ENCODE results near the gene ERG. TPM values are rescaled to one million over a fixed set of nuclear protein-coding genes. Genes with fewer than 3 reads are reported as not detected.

ERG gene
- total RNA-seq, 2 experiments from 2014 or later: not detected

DNA sequence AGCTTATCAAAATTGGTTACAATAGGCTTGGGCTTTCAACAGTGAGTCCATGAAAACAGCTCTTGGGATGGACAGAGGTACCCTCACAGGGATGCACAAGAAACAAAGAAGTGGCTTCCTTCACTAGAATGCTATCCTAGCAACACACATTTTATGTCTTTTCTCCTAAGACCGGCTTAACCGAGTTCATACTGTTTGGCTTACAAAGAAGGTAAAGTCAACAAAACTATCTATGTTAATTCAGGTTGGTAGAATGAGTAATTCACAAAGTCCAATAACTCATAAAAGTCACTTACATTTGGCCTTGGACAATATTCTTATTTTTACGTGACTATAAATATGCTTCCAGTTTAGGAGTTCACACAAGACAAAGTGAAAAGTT, 9.0 kb downstream of the ERG start:
- Histone ChIP-seq H3K4me2 (ENCODE audit: low read length) (no peak overlapping the region), H3K9me2 (ENCODE audit: insufficient read depth, low read length) (no peaks in the 10 kb centered on the region), H3K79me2 (ENCODE audit: insufficient read depth, low read depth, low read length) (no peaks in the 10 kb centered on the region), H4K20me1 (ENCODE audit: insufficient read depth, low read length) (no peaks in the 10 kb centered on the region), H3K9me3 (ENCODE audit: low read length) (no peaks in the 10 kb centered on the region), H2AFZ (ENCODE audit: low read length) (no peak overlapping the region), H3K27ac (ENCODE audit: low read depth, low read length, poor library complexity, severe bottlenecking) (no peak overlapping the region), H3K4me1 (ENCODE audit: insufficient read depth, low read length, poor library complexity, severe bottlenecking) (no peaks in the 10 kb centered on the region), H3K4me3 (ENCODE audit: low read depth, low read length, poor library complexity, severe bottlenecking) (no peak overlapping the region), H3K36me3 (ENCODE audit: insufficient read depth, low read length) (no peaks in the 10 kb centered on the region)
- CTCF ChIA-PET (ENCODE audit: unreplicated experiment): no interaction called here
- BruUV-seq (replicated peaks): no TSS peak
- DNase-seq (ENCODE audit: low spot score): no peak
- no peak for TF ChIP-seq EZH2phosphoT487 (IDR thresholded peaks at IDR 0.05; ENCODE audit: borderline replicate concordance, low read depth, low read length)
- TF ChIP-seq, protein P1, sequence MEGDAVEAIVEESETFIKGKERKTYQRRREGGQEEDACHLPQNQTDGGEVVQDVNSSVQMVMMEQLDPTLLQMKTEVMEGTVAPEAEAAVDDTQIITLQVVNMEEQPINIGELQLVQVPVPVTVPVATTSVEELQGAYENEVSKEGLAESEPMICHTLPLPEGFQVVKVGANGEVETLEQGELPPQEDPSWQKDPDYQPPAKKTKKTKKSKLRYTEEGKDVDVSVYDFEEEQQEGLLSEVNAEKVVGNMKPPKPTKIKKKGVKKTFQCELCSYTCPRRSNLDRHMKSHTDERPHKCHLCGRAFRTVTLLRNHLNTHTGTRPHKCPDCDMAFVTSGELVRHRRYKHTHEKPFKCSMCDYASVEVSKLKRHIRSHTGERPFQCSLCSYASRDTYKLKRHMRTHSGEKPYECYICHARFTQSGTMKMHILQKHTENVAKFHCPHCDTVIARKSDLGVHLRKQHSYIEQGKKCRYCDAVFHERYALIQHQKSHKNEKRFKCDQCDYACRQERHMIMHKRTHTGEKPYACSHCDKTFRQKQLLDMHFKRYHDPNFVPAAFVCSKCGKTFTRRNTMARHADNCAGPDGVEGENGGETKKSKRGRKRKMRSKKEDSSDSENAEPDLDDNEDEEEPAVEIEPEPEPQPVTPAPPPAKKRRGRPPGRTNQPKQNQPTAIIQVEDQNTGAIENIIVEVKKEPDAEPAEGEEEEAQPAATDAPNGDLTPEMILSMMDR (conservative IDR thresholded peaks at IDR 0.05; ENCODE audit: low read length): no peak
- POLR2A ChIA-PET: no interaction called here
- intact Hi-C loops (cut with micrococcal nuclease; ENCODE audit: unreplicated experiment): no loop called here

DNA sequence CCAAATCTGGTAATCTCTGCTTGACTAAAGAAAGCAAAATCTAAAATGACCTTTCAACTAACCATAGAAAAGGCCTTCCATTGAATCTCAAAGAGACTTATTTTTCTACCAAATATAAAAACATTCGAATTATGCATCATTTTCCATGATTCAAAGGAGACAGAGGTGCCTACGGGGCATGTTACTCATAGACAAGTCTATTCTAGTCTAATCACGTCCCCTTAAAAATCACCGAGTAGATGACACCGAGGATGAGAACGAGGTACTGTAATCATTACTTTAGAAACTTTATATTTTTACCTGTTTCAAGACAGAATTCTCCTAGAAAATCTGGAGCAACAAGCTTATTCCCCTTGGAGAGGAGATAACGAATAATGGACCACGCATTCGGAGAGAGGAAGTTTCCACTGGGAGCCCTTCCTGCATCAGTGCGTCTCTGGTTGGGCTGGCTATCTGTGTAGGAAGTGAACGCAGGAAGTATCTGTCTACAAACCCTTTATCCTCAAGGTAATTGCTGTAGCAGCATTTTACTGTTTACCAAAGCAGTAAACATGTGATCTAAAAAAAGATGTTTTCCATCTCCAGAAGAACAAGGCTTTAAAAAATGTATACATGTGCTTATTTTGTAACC, 9.5 kb downstream of the ERG start:
- POLR2A ChIA-PET: no interaction called here
- DNase-seq (ENCODE audit: low spot score): no peak
- H3K4me2 ChIP-seq (ENCODE audit: low read length): no peak overlapping the region
- no peak for TF ChIP-seq EZH2phosphoT487 (IDR thresholded peaks at IDR 0.05; ENCODE audit: borderline replicate concordance, low read depth, low read length)
- TF ChIP-seq, protein P1 (conservative IDR thresholded peaks at IDR 0.05; ENCODE audit: low read length): no peak
- no peaks in the 10 kb centered on the region for H3K9me3 ChIP-seq (ENCODE audit: low read length)
- H3K9me2 ChIP-seq (ENCODE audit: insufficient read depth, low read length): no peaks in the 10 kb centered on the region
- H3K79me2 ChIP-seq (ENCODE audit: insufficient read depth, low read depth, low read length): no peaks in the 10 kb centered on the region
- H3K27ac ChIP-seq (ENCODE audit: low read depth, low read length, poor library complexity, severe bottlenecking): no peak overlapping the region
- no peaks in the 10 kb centered on the region for H3K36me3 ChIP-seq (ENCODE audit: insufficient read depth, low read length)
- H4K20me1 ChIP-seq (ENCODE audit: insufficient read depth, low read length): no peaks in the 10 kb centered on the region
- no peak overlapping the region for H2AFZ ChIP-seq (ENCODE audit: low read length)
- BruUV-seq (replicated peaks): no TSS peak
- CTCF ChIA-PET (ENCODE audit: unreplicated experiment): no interaction called here
- intact Hi-C loops (cut with micrococcal nuclease; ENCODE audit: unreplicated experiment): no loop called here
- no peaks in the 10 kb centered on the region for H3K4me1 ChIP-seq (ENCODE audit: insufficient read depth, low read length, poor library complexity, severe bottlenecking)
- no peak overlapping the region for H3K4me3 ChIP-seq (ENCODE audit: low read depth, low read length, poor library complexity, severe bottlenecking)

DNA sequence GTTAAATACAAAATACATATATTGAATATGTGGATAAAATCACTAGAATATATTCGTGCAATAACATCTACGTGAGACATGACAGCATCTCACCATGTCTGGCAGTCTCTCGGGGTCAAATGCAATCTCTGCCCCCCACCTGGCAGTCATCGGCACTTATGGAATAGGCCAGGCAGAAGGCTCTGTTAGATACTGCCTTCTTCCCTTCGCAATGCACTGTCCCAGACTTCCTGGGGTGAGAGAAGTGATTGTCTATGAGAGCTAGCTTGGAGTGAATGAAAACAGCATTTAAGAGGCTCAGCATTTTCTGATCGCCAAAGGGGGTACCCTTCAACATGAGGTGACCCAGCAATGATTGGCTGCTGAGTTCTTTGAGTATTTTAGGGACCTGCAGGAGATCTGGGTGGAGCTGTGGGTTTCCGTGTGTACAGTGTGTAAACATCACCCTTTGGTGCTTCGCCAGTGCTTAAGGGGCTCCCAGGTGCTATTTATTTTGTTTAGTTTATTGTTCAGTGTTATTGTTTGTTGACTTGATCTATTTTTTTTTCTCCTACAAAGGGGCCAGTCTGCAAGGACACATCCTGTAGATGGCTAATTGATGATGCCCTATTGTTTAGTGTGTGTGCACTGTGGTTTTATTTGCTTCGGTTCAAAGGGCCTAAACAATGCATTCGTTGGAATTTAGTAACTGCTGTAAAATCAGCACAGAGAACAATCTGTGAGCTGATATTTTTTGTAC, 10.2 kb downstream of the ERG start:
- CTCF ChIA-PET (ENCODE audit: unreplicated experiment): no interaction called here
- Histone ChIP-seq H3K9me2 (ENCODE audit: insufficient read depth, low read length) (no peaks in the 10 kb centered on the region), H3K9me3 (ENCODE audit: low read length) (no peaks in the 10 kb centered on the region), H3K27ac (ENCODE audit: low read depth, low read length, poor library complexity, severe bottlenecking) (no peak overlapping the region), H3K36me3 (ENCODE audit: insufficient read depth, low read length) (no peaks in the 10 kb centered on the region), H3K4me2 (ENCODE audit: low read length) (no peak overlapping the region), H3K4me3 (ENCODE audit: low read depth, low read length, poor library complexity, severe bottlenecking) (no peak overlapping the region), H2AFZ (ENCODE audit: low read length) (no peak overlapping the region), H4K20me1 (ENCODE audit: insufficient read depth, low read length) (no peaks in the 10 kb centered on the region), H3K79me2 (ENCODE audit: insufficient read depth, low read depth, low read length) (no peaks in the 10 kb centered on the region), H3K4me1 (ENCODE audit: insufficient read depth, low read length, poor library complexity, severe bottlenecking) (no peaks in the 10 kb centered on the region)
- TF ChIP-seq, protein P1 (conservative IDR thresholded peaks at IDR 0.05; ENCODE audit: low read length): no peak
- TF ChIP-seq EZH2phosphoT487 (IDR thresholded peaks at IDR 0.05; ENCODE audit: borderline replicate concordance, low read depth, low read length): no peak
- no TSS peak for BruUV-seq (replicated peaks)
- intact Hi-C loops (cut with micrococcal nuclease; ENCODE audit: unreplicated experiment): no loop called here
- POLR2A ChIA-PET: no interaction called here
- DNase-seq (ENCODE audit: low spot score): no peak

Data from OCI-LY7 (cell line).